Fibroblast of skin of abdomen (primary cell): ENCODE measurements around the gene AGAP6. TPM values are rescaled to one million over a fixed set of nuclear protein-coding genes. Genes with fewer than 3 reads are reported as not detected.
A peak's percentile ranks its signal among the peaks of the same experiment; 100 is the strongest.
"Not testable (repeated sequence)": the region's sequence is repeated elsewhere in the genome, so short reads cannot be mapped to it uniquely, and the experiment has no call there.

Experiments used
- DNase-seq: peaks from one replicate; pipeline ENCODE4 v3.0.0-alpha.2; 2013
- polyA plus RNA-seq, 2 experiments: library from polyadenylated mRNA; unstranded; fragments of 120-200 nt; gene quantifications; one replicate each; pipeline ENCODE4 v1.2.1, GENCODE V29; 2013; ENCODE audit not compliant: insufficient read length in 2 of 2

The AGAP6 gene
- 6.8 TPM for polyA plus RNA-seq (2013, experiment 1 of 2; ENCODE audit: insufficient read length)
- polyA plus RNA-seq (2013, experiment 2 of 2; ENCODE audit: insufficient read length), result 8.4 TPM

DNA sequence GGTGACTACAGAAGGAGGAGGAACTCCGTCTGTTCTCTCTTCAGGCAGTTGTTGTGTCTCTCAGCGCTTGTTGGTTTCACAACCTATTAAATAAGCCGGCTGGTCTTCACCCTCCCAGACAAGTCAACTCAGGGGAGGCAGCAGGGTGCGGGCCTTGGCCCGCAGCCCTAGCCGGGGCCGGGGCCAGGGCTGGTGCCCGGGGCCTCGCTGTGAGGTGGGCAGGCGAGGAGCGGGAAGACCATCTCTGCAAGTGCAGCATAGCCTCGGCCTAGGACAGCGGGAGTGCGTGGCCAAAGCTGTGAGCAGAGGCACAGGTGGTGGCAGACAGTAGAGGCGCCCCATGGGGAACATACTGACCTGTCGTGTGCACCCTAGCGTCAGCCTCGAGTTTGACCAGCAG is at the start of gene AGAP6:
Gene AGAP6, plus strand, starts transcription at position 31 of the 400 bp plus-strand sequence. Its CDS starts 310 bp downstream, at position 341.
- DNase-seq, result not testable (repeated sequence)

- peak; percentile 81 for DNase-seq
These were observed 46.5 kb upstream of the AGAP6 start, which contains the start of the genes PARG and TIMM23B for GRCh38 chr10:49941447-49942338. TSS of gene PARG (minus strand) at chr10:49942027. CDS start at chr10:49941725, 302 bp downstream. TSS of gene TIMM23B (plus strand) at chr10:49942053. CDS start at chr10:49942195, 142 bp downstream.

- not testable (repeated sequence) for DNase-seq
These were observed 45.9 kb upstream of the AGAP6 start for GRCh38 chr10:49942339-49942705.

DNA sequence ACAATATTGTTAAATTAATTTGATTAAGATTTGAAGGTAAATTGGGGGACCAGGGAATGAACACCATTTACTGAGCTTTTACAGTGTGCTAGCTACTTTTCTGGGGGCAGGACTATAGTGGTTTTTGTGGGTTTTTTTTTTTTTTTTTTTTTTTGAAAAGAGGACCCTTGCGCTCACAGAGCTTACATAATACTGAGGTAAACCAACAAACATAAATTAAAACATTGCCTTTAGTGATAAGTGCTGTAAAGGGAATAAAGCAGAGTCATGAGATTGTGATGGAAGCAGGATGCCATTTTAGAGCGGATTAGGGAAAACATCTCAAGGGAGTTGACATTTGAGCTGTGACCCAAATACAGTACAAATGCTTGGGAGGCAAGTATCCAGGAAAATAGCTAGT is 44.6 kb upstream of the AGAP6 start:
- DNase-seq, result not testable (repeated sequence)

- not testable (repeated sequence) for DNase-seq
These were observed 40.1 kb upstream of the AGAP6 start for GRCh38 chr10:49948142-49948541.

- not testable (repeated sequence) for DNase-seq
These were observed 39.5 kb upstream of the AGAP6 start for GRCh38 chr10:49948737-49949136.

DNA sequence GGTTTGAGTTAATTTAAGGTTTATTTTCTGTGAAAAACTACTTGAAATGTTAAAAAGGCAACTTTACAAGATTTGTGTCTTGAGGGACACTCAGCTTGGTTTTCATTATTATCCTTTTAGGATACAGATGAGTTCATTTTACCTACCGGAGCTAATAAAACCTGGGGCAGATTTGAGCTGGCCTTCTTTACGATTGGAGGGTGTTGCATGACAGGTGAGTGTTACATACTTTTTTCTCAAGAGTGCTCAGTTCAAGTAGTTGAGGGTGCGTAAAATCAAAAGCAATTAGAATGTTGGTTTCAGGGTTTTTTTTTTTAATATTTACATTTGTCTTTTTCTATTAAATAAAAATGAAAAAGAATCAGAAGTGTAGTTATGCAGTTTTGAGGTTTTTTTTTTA is 36.2 kb upstream of the AGAP6 start:
- DNase-seq, result not testable (repeated sequence)

DNA sequence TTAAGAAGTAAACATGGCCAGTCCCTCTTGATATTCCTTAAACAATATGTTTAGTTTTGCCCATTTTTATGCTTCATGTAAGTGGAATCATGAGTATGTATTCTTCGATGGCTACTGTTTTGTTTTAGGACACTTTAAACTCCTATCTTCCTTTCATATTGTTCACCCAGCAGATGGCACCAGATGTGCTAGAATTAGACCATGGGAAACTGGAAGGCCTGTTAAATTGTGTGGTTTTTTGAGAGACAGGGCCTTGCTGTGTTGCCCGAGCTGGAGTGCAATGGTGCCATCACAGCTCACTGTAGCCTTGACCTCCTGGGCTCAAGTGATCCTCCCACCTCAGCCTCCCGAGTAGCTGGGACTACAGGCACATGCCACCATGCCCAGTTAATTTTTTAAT is 35.1 kb upstream of the AGAP6 start:
- DNase-seq, result not testable (repeated sequence)

GRCh38 chr10:49970331-49970857 is 17.8 kb upstream of the AGAP6 start:
- not testable (repeated sequence) for DNase-seq

DNA sequence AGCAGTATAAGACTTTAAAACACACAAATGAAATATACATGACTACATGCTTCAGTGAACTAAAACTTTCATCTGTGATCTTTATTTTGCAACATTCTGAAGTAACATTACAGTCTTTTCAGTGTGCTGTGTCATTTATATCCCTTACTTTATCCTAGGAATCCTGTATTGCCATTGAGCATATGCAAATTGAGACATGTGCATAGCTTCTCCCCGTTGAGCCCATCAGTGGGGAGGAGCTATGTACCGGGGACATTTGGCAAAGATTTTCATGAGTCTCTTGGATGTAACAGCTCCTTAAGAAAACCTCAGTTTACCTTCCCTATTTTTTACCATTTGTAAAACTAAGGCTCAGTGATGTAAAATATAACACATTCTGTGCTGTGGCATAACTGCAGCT is 16.7 kb upstream of the AGAP6 start:
- DNase-seq, result not testable (repeated sequence)

DNA sequence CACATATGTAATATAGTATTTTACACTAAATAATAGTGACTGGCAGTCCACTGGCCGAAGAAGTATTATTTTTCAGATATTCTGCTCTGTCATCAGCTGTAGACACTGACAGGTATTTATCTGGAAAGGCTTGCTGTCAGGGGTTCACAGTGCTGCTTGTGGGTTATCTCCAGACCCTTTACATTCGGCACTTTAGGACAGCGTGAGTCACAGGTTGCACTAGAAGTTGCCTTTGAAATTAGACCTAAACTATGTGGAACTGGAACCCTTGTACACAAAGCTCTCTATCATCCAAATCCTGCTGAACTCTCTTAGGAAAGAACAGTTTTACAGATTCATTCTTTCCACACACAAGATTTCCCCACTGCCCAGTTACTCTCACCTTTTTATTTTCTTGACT is 16.1 kb upstream of the AGAP6 start:
- DNase-seq, result not testable (repeated sequence)

DNA sequence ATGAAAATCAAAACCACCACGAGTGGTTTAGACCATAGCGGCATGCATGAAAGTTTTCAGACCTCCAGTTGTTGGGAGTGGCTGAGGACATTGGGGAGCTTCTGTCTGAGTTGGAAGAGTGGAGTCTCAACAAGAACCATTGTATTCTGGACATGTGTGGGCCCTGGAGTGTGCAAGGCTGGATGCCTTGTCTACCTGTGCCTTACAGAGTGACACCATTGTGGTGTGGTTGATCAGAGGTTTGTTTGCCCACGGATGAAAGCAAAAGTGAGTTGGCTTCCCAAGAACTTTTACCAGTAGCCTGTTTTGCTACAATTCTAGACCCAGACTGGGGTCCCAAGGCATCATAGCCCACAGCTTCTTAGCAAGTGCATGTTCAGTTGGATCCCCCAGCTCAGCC is 10.4 kb upstream of the AGAP6 start:
- not testable (repeated sequence) for DNase-seq

DNA sequence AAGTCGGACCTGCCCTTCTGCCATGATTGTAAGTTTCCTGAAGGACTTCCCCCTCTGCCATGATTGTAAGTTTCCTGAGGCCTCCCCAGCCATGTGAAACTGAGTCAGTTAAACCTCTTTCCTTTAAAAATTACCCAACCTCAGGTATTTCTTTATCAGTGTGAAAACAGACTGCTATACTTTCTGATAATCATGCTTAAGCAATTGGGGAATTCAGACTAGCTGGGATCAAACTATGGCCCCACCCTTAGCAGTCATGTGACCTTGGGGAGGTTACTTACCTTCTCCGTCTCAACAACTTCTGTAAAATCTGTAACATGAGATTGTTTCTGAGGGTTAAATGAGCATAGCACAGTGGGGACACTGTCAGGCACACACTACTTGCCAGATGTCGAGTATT is 999 bp upstream of the AGAP6 start:
- DNase-seq, result not testable (repeated sequence)

DNA sequence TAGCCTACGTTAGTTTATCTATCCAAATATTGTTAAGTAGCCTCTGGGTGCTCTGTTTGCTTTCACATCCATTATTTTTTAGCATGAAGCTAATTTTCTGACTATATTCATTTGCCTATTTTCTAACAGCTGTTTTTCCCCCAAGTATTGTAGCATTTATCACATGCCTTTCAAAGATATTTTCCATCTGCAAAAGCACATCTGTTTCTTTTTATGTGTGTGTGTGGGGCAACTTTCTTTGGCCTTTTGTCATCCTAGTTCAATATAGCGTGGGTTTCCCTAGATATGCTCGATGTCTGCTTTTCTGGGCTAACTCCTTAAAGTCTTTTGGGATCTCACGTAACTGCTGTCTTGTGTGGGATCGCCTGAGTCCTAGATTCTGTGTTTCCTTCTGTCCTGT is 7.1 kb downstream of the AGAP6 start:
- not testable (repeated sequence) for DNase-seq

GRCh38 chr10:50014024-50014423 is 25.8 kb downstream of the AGAP6 start:
- DNase-seq, result not testable (repeated sequence)

- peak; percentile 49 for DNase-seq
These were observed 27.5 kb downstream of the AGAP6 start for GRCh38 chr10:50015596-50016220.

DNA sequence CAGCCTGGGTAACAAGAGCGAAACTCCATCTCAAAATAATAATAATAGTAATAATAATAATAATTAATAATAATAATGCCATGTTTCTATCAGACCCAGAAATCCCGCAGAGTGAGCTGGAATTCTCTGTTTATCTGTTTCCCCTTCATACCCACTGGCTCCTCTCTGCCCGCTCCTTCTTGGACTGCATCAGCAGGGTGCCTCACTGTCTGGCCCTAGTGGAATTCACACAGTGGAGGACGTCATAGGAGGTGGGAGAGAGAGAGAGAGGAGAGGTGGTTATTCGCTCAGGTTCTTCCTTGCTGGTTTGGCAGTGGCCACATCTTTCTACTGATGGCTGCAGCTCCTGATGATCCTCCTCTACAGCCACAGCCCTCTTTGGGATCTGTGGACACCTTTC is 28.7 kb downstream of the AGAP6 start:
- DNase-seq, result not testable (repeated sequence)

- DNase-seq, result not testable (repeated sequence)
These were observed 29.4 kb downstream of the AGAP6 start for GRCh38 chr10:50017646-50018045.

DNA sequence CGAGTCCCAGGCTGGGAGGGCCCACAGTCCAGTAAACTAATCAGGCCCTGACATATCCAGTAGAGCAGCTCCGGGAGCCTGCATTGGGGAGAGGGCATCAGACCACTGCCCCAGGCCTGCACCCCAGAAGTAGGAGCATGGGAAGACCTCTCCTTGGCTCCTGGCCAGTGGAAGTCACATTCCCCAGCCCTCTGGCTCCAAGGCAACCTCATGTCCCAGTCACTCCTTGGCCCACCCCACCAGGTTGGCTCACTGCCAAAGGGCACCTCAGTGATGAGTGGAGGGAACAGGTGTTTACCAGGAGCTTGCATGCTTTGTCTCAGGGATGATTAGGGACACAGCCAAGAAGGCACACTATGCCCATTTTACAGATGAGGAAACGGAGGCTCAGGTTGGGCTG is 31.1 kb downstream of the AGAP6 start:
- not testable (repeated sequence) for DNase-seq

DNA sequence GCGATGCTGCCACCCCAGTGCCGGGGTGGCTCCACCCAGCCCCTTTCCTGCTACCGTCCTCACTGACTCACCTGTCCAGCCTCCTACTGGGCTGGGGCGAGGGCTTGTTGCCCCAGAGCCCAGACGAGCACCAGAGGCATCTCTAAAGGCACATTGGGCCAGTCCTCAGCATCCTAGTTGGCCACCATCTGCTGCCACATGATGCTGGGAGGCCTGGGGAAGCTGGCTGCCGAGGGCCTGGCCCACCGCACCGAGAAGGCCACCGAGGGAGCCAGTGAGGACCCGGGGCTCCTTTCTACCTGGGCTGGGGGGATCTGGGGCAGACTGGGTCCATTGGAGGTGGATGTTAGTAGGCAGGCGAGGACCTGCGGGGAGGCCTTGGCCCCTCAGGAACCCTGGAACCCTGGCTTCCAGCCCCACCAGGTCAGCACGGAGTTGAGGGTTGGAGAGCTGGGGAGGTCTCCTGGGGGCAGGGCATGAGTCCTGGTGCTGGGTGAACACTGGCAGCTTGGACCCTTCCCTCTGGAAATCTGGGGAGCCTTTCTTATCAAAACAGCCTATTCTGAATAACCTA is 32.3 kb downstream of the AGAP6 start:
- DNase-seq, result not testable (repeated sequence)

DNA sequence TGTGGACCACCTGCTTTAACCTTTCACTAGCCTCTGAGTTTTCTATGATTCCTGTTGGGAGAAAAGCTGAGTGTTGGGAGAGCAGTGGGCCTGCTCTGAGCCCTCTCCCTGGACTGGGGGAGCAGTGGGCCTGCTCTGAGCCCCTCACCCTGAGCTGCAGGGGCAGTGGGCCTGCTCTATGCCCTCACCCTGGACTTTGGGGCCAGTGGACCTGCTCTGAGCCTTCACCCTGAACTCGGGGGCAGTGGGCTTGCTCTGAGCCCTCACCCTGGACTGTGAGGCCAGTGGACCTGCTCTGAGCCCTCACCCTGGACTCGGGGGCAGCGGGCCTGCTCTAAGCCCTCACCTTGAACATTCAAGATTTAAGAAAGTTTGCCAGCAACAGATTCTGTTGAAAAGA is 33.4 kb downstream of the AGAP6 start:
- DNase-seq, result no peak

- DNase-seq, result not testable (repeated sequence)
These were observed 36.6 kb downstream of the AGAP6 start for GRCh38 chr10:50024716-50025383.
